BJ (cell line): Measurements from ENCODE around the gene TCN2. TPM values are rescaled to one million over a fixed set of nuclear protein-coding genes. Genes with fewer than 3 reads are reported as not detected.

ENCODE experiments used
- CTCF ChIA-PET: fragments of 350-600 bp; formaldehyde crosslinking; extraction: SDS; loops from one replicate; lab custom pipeline; 2021; ENCODE audit warnings: antibody characterized with exemption, inconsistent platforms; lab: Yijun Ruan, JAX
- POLR2A ChIA-PET: fragments of 300-600 bp; sonication (Branson Sonifier 250); formaldehyde crosslinking; extraction: SDS; loops from one replicate; lab custom pipeline; 2021; ENCODE audit warnings: antibody characterized with exemption; lab: Charles Lee
- DNase-seq: peaks from one replicate; pipeline ENCODE4 v3.0.0-alpha.2; 2011; ENCODE audit warnings: low read depth
- H3K27me3 ChIP-seq: 2 replicates; pipeline ENCODE4 v1.6.0; 2011; ENCODE audit warnings: low read length; ENCODE audit not compliant: control insufficient read depth, insufficient read depth
- H3K36me3 ChIP-seq: 2 replicates; pipeline ENCODE4 v1.5.1; 2011; ENCODE audit warnings: low read length; ENCODE audit not compliant: control insufficient read depth, insufficient read depth
- H3K4me3 ChIP-seq: 2 replicates; pipeline ENCODE4 v1.5.1; 2011; ENCODE audit warnings: low read depth, mild to moderate bottlenecking, control low read depth, low read length
- CTCF ChIP-seq: IDR thresholded peaks from 2 replicates; pipeline ENCODE4 v1.5.1; 2011; ENCODE audit warnings: low read depth, mild to moderate bottlenecking, control low read depth, inconsistent platforms, low read length, moderate library complexity; ENCODE audit not compliant: insufficient read depth
- polyA plus RNA-seq: library from polyadenylated mRNA; depleted of rRNA; stranded (reverse); fragments of >200 nt; gene quantifications from 2 replicates; pipeline ENCODE4 v1.2.3, GENCODE V29; 2011

The TCN2 gene
- polyA plus RNA-seq, 1 experiment: 15.8 TPM

- no peaks in the 10 kb centered on the region for H3K36me3 ChIP-seq
- no peak overlapping the region for H3K4me3 ChIP-seq
- DNase-seq: no peak
- no peaks in the 10 kb centered on the region for H3K27me3 ChIP-seq
- TF ChIP-seq CTCF: no peak
- CTCF ChIA-PET: interaction anchor here (0.5 to 3.2 kb wide), 4 partner anchors 14 to 353 kb away, joined by 3 to 13 read pairs (median 8); partner anchors contain the start of gene PES1
- POLR2A ChIA-PET: no interaction called here
Observed at GRCh38 chr22:30607939-30608338, 965 bp downstream of the TCN2 start.

- POLR2A ChIA-PET: no interaction called here
- peak; percentile 66 for DNase-seq
- CTCF ChIA-PET: interaction anchor here (0.9 to 1.8 kb wide), 3 partner anchors 17 to 154 kb away, joined by 4 to 8 read pairs (median 5); partner anchors contain the start of gene SLC35E4
- H3K4me3 ChIP-seq: no peak overlapping the region
- H3K36me3 ChIP-seq: no peaks in the 10 kb centered on the region
- H3K27me3 ChIP-seq: no peaks in the 10 kb centered on the region; the same call in 1 of the 2 replicates
- TF ChIP-seq CTCF: no peak
Observed at GRCh38 chr22:30609260-30610185, 2.5 kb downstream of the TCN2 start.

GRCh38 chr22:30610299-30610698, 3.3 kb downstream of the TCN2 start:
- no peak for TF ChIP-seq CTCF
- H3K27me3 ChIP-seq: no peaks in the 10 kb centered on the region; the same call in 1 of the 2 replicates
- POLR2A ChIA-PET: no interaction called here
- no peak for DNase-seq
- no peak overlapping the region for H3K4me3 ChIP-seq
- no peaks in the 10 kb centered on the region for H3K36me3 ChIP-seq
- CTCF ChIA-PET: interaction anchor here (1.0 to 1.8 kb wide), 2 partner anchors 16 to 25 kb away, joined by 4 to 8 read pairs; partner anchors contain the start of gene SLC35E4

GRCh38 chr22:30611197-30611596, 4.2 kb downstream of the TCN2 start:
- Histone ChIP-seq H3K27me3 (no peaks in the 10 kb centered on the region; the same call in 1 of the 2 replicates), H3K36me3 (no peaks in the 10 kb centered on the region), H3K4me3 (no peak overlapping the region)
- POLR2A ChIA-PET: no interaction called here
- no peak for TF ChIP-seq CTCF
- DNase-seq: no peak
- CTCF ChIA-PET: interaction anchor here (1.7 kb wide), 1 partner anchor 9 kb away, joined by 3 read pairs; no protein-coding TSS in a partner anchor

GRCh38 chr22:30612789-30613188, 5.8 kb downstream of the TCN2 start:
- DNase-seq: no peak
- H3K36me3 ChIP-seq: no peaks in the 10 kb centered on the region
- ChIA-PET POLR2A (no interaction called here), CTCF (interaction anchor here (0.6 to 1.7 kb wide), 2 partner anchors 8 to 22 kb away, joined by 3 read pairs; no protein-coding TSS in a partner anchor)
- H3K27me3 ChIP-seq: no peaks in the 10 kb centered on the region; the same call in 1 of the 2 replicates
- H3K4me3 ChIP-seq: no peak overlapping the region
- no peak for TF ChIP-seq CTCF
